AG20443 (cell line): ENCODE results near the gene RAD51B.
A peak's percentile ranks its signal among the peaks of the same experiment; 100 is the strongest.
"Not testable (repeated sequence)": the region's sequence is repeated elsewhere in the genome, so short reads cannot be mapped to it uniquely, and the experiment has no call there.

Experiments used
- DNase-seq: peaks from one replicate; pipeline ENCODE4 v3.0.0; 2012; ENCODE audit warnings: low spot score, mixed read lengths

The RAD51B gene

DNA sequence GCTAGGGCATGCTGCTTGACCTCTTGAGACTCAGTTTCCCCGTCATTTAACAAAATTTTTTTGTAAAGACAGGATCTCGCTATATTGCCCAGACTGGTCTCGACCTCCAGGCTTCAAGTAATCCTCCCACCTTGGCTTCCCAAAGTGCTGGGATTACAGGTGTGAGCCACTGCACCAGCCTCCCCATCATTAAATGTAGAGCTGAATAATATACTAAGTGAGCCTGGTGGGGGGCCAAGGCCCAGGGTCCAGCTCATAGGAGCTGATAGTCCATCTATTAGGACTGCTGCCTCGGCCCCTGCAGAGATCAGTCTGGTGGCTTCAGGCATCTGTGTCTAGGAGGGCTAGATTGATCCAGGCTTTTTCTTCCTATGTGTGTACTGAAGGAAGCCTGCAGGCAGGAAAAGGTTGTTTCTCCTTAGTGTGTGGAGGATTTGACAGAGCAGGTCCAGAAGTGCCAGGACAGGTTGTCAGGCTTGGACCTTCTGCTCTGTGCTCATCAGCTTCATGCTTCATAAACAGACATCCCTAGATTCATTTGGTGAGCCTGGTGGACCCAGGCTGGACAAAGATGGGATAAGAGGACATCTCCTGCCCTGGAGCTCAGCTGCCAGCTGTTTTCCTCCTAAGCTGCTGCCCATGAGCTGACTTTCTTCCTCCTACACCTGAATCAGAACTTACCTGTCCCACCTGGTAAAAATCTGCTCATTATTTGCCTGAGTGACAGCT lies 837.9 kb downstream of the RAD51B start:
- no peak for DNase-seq

DNA sequence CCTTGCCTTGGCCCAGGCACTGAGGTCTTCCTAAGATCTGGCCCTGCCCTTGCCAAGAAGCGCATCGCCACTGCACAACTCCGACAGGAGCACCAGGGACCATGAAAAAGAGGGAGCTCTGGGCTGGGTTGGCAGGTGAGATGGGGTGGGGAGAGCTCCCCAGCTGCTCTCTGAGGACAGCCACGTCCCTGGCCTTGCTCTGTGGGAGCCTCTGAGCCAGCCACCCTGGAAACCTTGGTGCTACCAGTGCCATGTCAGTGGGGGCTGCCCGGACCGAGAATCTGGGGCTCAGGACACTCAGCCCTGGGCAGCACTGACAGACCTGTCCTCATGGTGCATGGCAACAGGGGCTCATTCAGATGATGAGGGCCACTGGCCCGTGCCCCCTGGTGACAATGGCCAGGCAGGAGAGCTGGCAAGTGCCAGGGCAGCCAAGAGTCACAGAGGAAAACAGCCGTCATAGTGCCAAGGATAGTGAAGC lies 838.5 kb downstream of the RAD51B start:
- DNase-seq: no peak

DNA sequence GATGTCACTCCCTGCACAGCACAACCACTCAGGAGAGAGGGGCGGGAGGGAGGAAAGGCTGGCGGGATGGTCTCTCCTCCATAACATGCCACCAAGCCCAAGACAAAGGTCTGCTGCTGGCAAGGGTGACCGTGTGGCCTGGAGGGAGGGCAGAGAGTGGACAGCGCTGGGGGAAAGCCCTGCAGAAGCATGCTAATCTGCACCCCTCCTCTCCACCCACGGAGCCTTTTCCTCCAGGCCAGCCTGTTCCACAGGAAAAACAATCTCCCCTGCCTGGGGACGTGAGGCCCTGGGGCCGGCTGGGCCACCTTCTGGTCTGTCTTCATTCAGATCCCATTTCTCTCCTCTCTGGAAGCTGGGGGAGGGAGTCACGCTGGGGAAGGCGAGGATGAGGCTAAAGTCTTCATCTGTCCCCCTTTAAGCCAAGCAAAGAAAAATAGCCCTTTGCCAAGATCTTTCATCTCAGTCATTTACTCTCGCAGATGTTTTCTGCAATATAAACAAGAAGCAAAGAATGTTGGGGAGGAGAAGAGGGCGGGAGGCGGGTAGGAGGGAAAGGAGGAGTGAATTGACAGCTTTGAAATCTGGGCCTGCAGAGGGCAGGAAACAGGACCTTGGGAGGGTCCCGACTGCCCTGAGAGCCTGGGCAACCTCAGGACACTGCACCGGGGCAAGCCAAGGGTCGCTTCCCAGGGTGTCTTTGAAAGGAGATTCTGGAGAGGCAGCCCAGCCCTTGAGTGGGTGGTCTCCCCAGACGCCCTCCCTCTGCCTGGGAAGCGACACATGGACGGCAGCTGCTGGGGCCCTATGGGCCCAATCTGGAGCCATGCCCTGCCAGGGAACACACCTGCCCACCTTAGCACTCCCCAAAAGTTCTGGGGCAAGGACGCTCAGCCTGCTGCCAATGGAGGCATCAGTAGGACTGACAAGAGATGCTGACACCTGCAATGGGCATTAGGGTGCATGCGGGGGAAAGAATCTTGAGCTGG lies 839.7 kb downstream of the RAD51B start:
- DNase-seq: no peak

DNA sequence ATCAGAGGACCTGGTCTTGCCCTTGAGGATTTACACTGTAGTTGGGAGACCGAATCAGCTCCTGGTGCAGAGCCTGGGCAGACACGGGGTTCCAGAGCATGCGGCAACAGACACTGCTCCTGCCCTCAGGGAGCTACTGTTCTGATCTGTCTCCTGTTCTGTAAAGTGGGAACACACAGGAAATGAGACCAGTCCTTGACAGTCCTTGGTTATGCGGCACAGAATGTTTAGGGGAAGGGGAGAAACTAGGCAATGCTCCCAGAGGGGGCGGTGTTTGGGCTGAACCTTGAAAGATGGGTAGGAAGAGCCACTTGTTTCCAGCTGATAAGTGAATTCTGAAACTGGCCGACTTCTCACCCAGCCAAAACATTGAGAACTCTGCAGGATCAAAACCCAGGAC lies 840.9 kb downstream of the RAD51B start:
- no peak for DNase-seq

DNA sequence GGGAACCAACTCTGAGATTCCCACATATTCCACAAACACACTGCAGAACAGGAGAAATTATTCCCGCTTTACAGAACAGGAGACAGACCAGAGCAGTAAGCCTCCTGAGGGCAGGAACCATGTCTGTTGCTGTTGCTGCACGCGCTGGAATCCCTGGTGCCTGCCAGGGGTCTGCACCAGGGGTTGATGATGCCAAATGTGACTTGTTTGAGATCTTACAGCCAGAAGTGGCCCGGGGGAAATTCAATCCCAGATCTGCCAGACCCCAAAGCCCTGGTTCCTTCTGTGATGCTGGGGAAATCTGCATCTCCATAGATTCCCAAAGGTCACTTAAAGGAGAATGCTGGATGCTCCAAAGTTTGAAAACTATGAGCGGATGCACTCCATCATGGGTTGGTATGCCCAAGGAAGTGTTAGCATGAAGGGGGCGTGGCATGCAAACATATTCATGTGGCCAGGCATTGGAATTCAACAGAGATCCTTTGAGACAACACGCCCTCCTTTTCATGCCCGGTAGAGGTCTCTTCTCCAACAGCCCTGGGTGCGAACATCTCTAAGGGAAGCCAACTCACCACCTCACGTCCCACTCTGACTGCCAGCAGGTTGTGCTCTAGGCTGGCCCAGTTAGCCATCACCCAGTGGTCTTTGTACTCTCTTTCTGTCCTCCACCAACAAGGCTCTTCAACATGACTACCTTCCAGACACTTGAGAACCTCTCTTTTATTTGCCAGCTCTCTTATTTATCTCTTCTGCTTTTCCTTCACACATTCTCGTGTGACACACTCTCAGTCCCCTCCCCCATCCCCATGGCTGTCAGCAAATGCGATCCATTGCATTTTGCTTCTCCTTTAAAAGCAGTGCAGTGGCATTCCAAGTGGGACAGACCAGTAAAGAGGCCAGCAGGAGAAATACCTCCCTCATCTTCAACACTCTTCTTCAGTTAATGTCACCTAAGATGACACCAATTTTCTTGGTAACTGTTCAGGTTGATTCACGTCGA lies 841.9 kb downstream of the RAD51B start:
- DNase-seq: no peak

DNA sequence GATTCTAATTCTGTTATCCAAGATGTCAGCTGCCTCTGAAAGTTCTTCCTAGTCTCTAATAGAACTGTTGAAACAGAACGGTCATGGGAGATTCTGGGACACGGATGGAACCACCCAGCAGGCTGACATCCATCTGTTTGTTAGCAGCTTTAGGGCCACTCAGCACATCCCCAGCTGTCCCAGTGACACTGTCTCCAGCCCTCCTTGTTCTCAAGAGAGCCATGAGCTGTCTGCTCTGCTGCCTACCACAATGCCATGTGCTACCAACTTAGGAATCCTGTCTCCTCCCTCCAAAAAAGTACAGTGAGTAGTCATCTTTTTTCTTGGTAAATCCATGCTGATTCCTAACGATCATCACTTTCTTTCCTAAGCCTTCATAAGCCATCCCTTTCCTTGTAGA lies 842.8 kb downstream of the RAD51B start:
- peak; percentile 58 for DNase-seq

DNA sequence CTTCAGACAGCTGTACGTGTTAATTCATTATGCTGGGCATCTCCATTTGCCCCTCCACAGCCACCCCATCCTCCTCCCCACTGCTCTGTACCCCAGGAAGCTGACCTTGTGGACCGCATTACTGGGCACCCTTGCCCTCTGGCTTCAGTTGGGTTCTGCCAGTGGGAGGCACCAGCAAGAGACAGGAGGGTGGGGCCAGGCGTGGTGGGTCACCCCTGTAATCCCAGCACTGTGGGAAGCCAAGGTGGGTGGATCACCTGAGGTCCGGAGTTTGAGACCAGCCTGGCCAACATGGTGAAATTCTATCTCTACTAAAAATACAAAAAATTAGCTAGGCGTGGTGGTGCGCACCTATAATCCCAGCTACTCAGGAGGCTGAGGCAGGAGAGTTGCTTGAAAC lies 843.2 kb downstream of the RAD51B start:
- DNase-seq: not testable (repeated sequence)

DNA sequence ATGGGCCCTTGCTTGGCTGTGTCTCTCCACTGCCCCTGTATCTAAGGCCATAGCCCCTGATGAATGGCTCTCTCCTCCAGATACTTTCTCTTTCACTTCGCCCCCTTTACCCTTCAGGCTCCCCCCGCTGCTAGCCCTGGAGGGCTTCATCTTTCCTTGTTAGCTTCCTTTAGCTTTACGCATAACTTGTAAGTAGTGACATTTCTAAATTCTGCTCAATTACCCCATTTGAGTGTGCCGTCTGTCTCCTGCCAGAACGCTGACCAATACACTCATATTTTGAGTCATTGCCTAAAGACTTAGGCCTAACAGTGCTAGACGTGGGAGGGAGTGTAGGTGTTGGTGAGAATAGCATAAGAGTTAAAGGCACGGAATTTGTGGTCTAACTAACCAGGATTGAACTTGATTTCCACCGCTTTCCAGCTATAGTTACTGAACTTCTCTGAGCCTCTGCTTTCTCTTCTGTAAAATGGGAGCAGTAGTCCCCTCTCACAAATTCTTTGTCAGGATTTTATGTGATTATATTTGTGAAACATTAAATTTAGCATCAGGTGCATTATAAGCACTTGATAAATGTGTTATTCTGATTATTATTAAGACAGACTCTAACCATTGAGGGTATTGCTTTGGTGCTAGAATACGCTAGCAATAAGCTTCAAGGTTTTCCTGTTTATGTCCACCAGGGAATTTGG lies 844.0 kb downstream of the RAD51B start:
- DNase-seq: no peak

DNA sequence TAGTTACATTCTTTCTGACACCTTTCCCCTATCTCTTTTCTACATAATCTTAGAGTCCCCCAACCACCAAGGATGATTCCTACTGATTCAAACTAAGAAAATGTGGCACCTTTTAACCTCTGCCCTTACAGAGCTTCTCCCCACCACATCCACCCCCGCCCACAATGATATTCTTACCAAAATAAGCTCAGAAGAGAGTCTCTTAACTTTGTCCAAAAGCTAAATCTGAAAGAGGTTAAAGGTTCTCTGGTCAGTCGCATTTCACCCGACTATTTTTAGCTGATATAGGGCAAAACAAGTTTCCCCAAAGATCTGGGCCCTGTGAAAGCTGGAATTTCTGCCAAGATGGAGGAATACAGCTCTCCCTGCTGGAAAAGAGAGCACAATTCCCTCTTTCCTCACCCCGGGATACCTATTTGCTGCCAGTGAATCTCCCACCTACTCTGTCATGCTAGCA lies 844.7 kb downstream of the RAD51B start:
- no peak for DNase-seq

DNA sequence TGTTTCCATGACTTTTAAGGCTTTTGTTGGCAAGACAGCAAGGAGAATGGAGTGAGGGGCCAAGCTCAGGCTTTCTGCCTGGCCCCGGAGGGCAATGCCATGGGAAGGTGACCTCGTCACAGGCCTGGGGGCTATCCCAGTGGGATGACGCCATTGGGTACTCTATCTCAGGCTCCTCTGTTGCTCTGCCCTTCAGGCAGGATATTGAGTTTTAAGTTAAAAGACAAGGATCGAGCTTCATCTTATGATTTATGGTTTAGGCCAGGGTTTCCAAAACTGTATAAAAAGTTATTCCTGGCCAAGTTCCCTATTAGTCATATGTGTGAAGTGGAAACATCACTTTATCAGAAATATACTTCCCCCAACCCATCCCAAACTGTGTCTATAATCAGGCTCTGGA lies 845.6 kb downstream of the RAD51B start:
- DNase-seq: no peak

DNA sequence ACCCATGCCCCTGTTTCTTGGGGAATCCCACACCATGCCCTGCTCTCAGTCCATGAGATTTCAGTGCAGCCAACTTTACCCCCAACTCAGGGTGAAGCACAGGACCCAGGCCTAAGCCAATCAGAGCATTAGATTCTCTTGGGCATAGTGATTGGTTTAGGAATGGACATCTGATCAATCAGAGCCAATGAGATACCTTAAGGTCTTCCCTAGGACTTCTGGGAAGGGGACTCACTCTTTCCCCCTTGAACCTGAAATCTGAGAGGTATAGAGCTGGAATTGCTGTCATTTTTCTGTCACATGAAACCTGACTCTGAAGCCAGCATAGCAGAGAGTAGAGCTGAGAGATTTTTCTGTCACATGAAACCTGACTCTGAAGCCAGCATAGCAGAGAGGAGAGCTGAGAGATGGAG lies 846.2 kb downstream of the RAD51B start:
- no peak for DNase-seq

DNA sequence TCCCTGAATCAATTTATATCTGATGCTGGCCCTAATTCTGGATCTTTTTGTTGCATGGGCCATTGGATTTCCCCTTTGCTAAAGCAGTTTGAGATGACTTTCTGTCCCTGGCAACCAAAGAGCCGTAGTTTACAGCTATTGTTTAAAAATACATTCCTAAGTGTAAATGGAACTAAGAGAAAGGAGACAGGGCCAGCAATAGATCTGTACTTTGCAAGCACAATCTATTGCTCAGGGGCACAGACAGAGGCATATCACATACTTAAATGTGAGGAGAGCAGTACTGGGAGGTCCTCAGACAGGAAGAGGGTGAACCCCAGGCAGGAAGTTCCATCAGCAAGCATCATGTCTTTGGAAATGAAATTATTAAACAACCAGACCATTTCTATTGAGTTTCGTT lies 846.7 kb downstream of the RAD51B start:
- DNase-seq: no peak

DNA sequence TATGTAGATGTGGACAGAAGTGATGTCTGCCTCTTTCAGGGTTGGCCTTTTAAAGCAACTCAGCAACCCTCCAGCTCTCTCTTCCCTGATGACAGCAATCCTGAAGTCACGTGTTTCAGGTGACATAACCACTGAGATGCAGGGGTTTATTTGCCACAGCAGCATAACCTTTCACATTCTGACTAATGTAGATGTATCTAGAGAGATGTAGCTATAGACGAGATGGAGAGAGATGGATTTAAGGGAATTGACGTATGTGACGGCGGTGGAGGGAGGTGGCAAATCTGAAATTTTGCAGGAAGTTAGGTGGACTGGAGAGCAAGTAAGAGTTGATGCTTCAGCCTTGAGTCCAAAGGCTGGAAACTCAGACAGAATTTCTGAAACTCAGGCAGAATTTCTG lies 847.3 kb downstream of the RAD51B start:
- no peak for DNase-seq

DNA sequence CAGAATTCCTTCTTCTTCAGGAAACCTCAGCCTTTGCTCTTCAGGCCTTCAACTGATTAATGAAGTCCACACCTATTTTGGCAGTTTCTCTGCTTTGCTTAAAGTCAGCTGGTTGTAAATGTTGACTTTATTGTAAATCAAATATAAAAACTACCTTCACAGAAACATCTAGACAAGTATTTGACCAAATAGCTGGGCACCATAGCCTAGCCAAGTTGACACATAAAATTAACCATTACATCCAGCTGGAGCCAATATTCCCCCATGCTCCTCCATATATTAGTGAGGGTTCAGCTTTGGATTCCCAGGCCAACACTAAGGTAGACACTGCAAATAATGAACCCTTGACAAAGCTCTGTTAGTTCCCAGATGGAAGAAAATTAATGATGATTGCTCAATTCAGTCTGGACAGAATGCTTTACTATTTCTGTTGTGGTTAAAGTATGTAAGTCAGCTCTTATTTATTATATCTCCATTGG lies 847.8 kb downstream of the RAD51B start:
- peak; percentile 44 for DNase-seq

DNA sequence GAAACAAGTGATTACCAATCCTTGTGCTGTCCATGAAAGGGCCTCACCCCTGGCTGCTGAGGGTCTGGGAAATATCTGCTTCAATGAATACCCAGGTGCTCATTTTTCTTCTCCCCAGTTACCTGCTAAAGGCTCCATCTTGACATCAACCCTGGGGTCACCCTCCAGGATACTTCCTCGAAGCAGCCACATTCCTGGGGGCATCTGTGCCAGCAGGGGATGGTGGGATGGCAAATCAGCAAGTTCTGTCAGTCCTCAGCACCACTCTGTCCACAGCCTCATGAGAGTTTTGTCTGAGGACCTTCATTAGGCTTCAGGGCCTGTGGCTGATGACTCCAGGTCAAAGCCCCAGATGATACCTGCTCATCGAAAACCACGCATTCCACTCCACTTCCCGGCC lies 848.4 kb downstream of the RAD51B start:
- DNase-seq: no peak

DNA sequence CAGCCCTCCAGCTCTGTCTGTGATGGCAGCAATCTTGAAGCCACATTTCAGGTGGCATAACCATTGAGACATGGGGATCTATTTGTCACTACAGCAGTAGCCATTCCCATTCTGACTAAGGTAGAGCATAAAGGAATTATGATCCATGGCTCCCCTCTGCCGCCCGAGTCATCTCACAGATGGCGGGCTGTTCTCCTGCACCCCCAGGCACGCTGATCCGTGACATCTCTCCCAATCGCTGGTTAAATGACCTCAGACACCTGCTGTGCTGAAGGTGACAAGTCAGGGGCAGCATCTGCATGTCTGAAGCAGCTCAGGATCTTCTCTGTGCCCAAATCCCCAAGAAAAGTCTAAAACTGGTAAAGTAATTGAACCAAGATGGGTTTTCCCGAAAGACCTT lies 849.0 kb downstream of the RAD51B start:
- no peak for DNase-seq

DNA sequence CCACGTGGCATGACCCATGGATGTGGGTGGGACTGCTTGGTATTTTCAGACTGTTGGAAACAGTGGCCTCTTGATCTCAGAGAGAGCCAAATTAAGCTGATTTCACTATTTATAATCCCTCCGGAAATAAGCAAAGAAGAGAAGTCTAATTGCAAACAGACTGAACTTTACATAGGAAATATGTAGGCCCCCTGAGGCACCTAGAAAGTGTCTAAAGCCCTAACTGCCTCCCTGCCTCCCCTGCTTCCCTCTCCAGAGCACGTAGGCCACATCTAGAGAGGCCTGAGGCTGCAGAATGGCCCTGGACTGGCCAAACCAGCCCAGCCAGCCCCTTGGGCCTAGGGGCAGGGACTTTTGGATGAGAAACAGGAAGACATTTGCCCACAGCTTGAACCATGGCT lies 849.5 kb downstream of the RAD51B start:
- DNase-seq: no peak

DNA sequence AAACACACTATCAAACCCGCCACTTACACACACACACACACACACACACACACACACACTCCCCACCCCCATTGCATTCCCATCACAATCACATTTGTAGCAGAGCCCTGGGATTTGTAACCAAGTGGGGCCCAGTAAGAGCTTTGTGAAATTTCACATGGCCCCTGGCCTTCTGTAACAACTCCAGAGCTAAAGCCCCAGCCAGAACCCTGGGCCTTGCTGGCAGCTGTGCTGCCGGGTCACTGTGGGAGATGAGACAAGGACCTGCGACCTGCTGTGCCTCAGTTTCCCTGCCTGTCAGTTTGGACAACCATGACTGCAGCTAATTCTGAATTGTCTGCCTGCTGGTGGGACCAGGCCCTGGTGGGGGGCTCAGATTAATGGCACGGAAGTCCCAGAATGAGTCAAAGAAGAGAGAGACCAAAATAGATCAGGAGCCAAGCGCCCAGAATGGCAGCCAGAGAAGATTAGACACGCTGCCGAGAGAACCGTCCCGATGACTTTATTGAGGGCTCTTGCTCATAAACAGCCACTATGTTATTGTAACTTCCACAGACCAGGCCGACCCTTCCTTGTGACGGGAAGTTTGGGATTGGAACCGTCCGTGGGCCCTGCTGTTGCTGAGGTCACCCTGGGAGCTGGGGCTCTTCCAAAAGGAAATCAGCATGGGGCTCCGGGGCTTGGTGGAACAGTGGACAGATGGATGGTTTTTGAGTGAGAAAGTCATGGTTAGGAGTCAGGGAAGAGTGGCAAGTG lies 850.2 kb downstream of the RAD51B start:
- no peak for DNase-seq

DNA sequence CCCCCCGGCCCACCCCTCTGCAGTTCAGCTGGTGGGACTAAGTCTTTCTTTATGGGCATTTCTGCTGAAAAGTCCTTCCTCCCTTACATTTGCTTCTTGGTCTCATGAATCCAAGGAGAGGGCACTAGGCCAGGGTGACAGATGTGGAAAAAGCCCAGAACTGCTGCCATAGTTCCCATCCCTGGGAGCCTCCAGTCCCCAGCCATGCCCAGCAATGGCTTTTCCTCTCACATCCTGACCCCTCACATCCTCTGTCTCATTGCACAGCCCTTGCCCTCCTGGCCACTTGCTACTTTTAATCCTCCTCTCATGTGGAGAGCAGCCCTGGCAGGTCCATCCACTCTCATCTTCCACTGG lies 850.8 kb downstream of the RAD51B start:
- DNase-seq: no peak

DNA sequence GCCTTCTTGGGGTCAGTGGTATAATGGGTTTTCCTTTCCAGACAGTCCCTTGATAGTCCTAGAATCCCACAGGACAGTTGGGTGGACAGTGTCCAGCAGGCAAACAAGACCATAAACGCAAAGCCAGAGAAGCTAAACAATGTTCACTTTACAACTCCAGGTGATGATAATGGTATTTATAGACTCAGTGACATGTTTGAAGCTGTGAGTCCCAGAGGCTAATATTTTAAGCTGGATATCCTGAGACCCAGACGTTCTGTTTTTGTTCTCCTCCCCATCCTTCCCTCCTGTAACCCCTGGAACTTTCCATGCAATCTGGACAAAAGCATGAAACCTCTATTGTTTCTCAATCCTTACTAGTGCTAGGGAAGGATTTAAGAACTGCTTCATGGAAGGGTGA lies 852.3 kb downstream of the RAD51B start:
- DNase-seq: no peak
